ENCODE data around the gene PSMD12. TPM values are rescaled to one million over a fixed set of nuclear protein-coding genes. Genes with fewer than 3 reads are reported as not detected.

The PSMD12 gene
- total RNA-seq, 1 donor from 2014 or later: 48.6 TPM

- no peak overlapping the region for H3K27ac Mint-ChIP-seq
- no peaks in the 10 kb centered on the region for H3K9me3 Mint-ChIP-seq (ENCODE audit: low read depth)
- peaks cover 9% of the 10 kb centered on the region for H3K4me1 Mint-ChIP-seq (ENCODE audit: low read depth)
- DNase-seq (ENCODE audit: low spot score, unreplicated experiment): peak; percentile 52
- no peak overlapping the region for H3K4me3 Mint-ChIP-seq (ENCODE audit: low read depth)
- H3K27me3 Mint-ChIP-seq: no peaks in the 10 kb centered on the region
- TF ChIP-seq CTCF (IDR thresholded peaks at IDR 0.05; ENCODE audit: unreplicated experiment): peak; percentile 93
- H3K36me3 Mint-ChIP-seq (ENCODE audit: insufficient read depth): peaks cover 8% of the 10 kb centered on the region
These were observed 20.7 kb upstream of the PSMD12 start for GRCh38 chr17:67386965-67387551.

GRCh38 chr17:67385122-67385988 is 19.0 kb upstream of the PSMD12 start:
- H3K4me3 Mint-ChIP-seq (ENCODE audit: low read depth): no peak overlapping the region
- no peak overlapping the region for H3K27ac Mint-ChIP-seq
- peaks cover 12% of the 10 kb centered on the region for H3K36me3 Mint-ChIP-seq (ENCODE audit: insufficient read depth)
- TF ChIP-seq CTCF (IDR thresholded peaks at IDR 0.05; ENCODE audit: unreplicated experiment): no peak
- H3K27me3 Mint-ChIP-seq: no peaks in the 10 kb centered on the region
- no peaks in the 10 kb centered on the region for H3K9me3 Mint-ChIP-seq (ENCODE audit: low read depth)
- DNase-seq (ENCODE audit: low spot score, unreplicated experiment): no peak
- peaks cover 6% of the 10 kb centered on the region for H3K4me1 Mint-ChIP-seq (ENCODE audit: low read depth)

- Mint-ChIP-seq H3K9me3 (ENCODE audit: low read depth) (peaks cover 7% of the 10 kb centered on the region), H3K27ac (peak overlapping the region; percentile 51), H3K4me3 (ENCODE audit: low read depth) (peak overlapping the region; percentile 52), H3K27me3 (no peaks in the 10 kb centered on the region), H3K4me1 (ENCODE audit: low read depth) (peaks cover 10% of the 10 kb centered on the region), H3K36me3 (ENCODE audit: insufficient read depth) (peaks cover 21% of the 10 kb centered on the region)
- no peak for DNase-seq (ENCODE audit: low spot score, unreplicated experiment)
- TF ChIP-seq CTCF (IDR thresholded peaks at IDR 0.05; ENCODE audit: unreplicated experiment): no peak
These were observed 15.5 kb upstream of the PSMD12 start for GRCh38 chr17:67381929-67382257.

DNA sequence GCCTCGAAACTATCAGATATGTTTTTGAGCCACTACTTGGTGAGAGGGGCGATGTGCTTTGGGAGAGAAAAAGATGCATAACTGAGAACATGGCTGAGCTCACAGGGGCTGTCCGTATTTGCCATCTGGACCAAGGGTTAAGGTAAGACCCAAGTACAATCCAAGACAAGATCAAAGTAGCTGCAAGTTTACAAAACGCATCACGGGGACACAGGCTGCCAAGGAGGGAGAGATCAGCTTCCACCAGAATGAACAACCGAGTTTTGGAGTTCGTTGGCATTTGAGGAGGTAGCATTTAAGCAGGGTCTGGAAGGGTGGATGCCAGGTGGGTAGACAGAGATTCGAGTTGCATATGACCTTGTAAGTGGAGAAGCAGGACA is 12.9 kb upstream of the PSMD12 start:
- Mint-ChIP-seq H3K27ac (peak overlapping the region; percentile 85), H3K27me3 (no peaks in the 10 kb centered on the region), H3K9me3 (ENCODE audit: low read depth) (peaks cover 7% of the 10 kb centered on the region), H3K36me3 (ENCODE audit: insufficient read depth) (peaks cover 17% of the 10 kb centered on the region), H3K4me1 (ENCODE audit: low read depth) (peaks cover 23% of the 10 kb centered on the region), H3K4me3 (ENCODE audit: low read depth) (peak overlapping the region; percentile 84)
- no peak for TF ChIP-seq CTCF (IDR thresholded peaks at IDR 0.05; ENCODE audit: unreplicated experiment)
- no peak for DNase-seq (ENCODE audit: low spot score, unreplicated experiment)

DNA sequence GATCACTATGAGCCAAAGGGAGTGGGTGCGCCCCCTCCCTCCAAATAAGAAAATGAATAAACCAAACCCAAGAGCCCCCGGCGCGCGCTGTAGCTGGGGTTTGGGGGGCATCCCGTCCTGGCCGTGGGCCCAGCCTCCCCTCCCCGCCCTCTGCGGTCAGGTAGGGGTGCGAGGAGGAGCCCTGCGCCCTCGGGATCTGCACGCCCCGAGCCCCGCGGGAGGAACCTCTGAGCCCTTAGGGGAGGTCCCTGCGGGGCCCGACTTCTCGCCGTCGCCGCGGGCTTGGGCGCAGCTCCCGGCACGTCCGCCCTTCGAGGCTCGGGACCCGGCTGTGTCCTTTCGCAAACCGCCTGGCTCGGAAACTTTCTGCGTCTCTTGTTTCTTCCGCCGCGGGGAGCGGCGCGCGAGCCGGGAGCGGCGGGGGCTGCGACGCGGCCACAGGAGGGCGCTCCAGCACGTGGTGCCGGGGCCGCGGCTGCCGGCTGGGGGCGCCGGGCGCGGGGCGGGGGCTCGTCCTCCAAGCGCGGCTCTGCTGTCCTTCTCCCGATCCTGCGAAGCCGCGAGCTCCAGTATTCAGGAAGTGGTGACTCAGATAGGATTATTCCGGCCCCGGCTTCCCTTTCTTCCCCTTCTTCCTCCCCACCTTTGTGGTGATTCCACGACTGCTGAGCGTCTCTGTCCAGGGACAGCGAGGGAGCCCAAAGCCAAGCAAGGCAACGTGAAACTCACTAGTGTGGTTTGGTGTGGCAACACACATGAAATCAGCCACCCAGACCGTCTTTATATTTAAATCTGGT is 12.3 kb upstream of the PSMD12 start:
- Mint-ChIP-seq H3K4me3 (ENCODE audit: low read depth) (peak overlapping the region; percentile 84), H3K9me3 (ENCODE audit: low read depth) (peaks cover 7% of the 10 kb centered on the region), H3K4me1 (ENCODE audit: low read depth) (peaks cover 23% of the 10 kb centered on the region), H3K27ac (peak overlapping the region; percentile 85), H3K27me3 (no peaks in the 10 kb centered on the region), H3K36me3 (ENCODE audit: insufficient read depth) (peaks cover 16% of the 10 kb centered on the region)
- peak; percentile 88 for TF ChIP-seq CTCF (IDR thresholded peaks at IDR 0.05; ENCODE audit: unreplicated experiment)
- DNase-seq (ENCODE audit: low spot score, unreplicated experiment): peak; percentile 77
